ENCODE data around the gene RNASEH2A.
"Not testable (repeated sequence)": the region's sequence is repeated elsewhere in the genome, so short reads cannot be mapped to it uniquely, and the experiment has no call there.

GRCh38 chr19:12797607-12798006, 8.8 kb upstream of the RNASEH2A start:
- not testable (repeated sequence) for TF ChIP-seq CTCF (IDR thresholded peaks at IDR 0.05); EZH2 (IDR thresholded peaks at IDR 0.05; ENCODE audit: borderline replicate concordance, insufficient read depth, low read depth, low read length, poor library complexity, severe bottlenecking)
